HCT116 (cell line): Measurements from ENCODE around the gene MAGEA3. TPM values are rescaled to one million over a fixed set of nuclear protein-coding genes. Genes with fewer than 3 reads are reported as not detected.

Experiments used
- ATAC-seq: fragments of 200-7000 bp; cut with Tn5 transposase; 2 replicates; pipeline ENCODE4 v1.9.1; 2020; ENCODE audit warnings: mild to moderate bottlenecking, moderate library complexity
- BruUV-seq: library from RNA; stranded (reverse); fragments of 400-500 nt; replicated peaks from 2 replicates; lab custom pipeline; 2021; lab: Mats Ljungman, UMichigan
- CTCF ChIA-PET: fragments of 300-600 bp; sonication (Branson Sonifier 250); formaldehyde crosslinking; loops from one replicate; lab custom pipeline; 2021; ENCODE audit warnings: antibody characterized with exemption; lab: Charles Lee
- POLR2A ChIA-PET: fragments of 300-600, 350-600 bp; sonication (Branson Sonifier 250); formaldehyde crosslinking; loops from one replicate; lab custom pipeline; 2021; ENCODE audit warnings: antibody characterized with exemption; lab: Charles Lee
- RAD21 ChIA-PET, 2 experiments: fragments of 300-600 bp; sonication (Branson Sonifier 250); formaldehyde crosslinking; loops; one replicate each; lab custom pipeline; 2023; ENCODE audit warnings: low total read pairs in 2 of 2; ENCODE audit not compliant: uncharacterized antibody in 2 of 2, unreplicated experiment in 2 of 2, low non-redundant PET in 1 of 2; lab: Charles Lee
- DNase-seq: peaks from one replicate; pipeline ENCODE4 v3.0.0-alpha.2; 2010; ENCODE audit warnings: low read depth, low spot score
- H2AFZ ChIP-seq: fragments of 200-600 bp; shearing (Covaris generic), sonication (generic); 2 replicates; pipeline ENCODE4 v1.6.1; 2017; ENCODE audit warnings: low read depth, mixed run types, mixed read lengths, antibody characterized with exemption, low read length; ENCODE audit not compliant: poor library complexity, severe bottlenecking
- H3K27ac ChIP-seq: 2 replicates; pipeline ENCODE4 v1.5.1; 2012; ENCODE audit warnings: low read depth, low read length
- H3K27me3 ChIP-seq: fragments of 200-600 bp; sonication (generic); 2 replicates; pipeline ENCODE4 v1.6.1; 2016; ENCODE audit warnings: mixed run types, low read length, mixed read lengths; ENCODE audit not compliant: insufficient read depth
- H3K36me3 ChIP-seq, 2 experiments: fragments of 200-500 bp in 1 of 2; fragments of 200-600 bp in 1 of 2; sonication (Bioruptor generic) in 1 of 2; sonication (generic) in 1 of 2; 2 replicates each; pipeline versions ENCODE4 v1.5.1 to v1.6.1; 2014 to 2016; ENCODE audit warnings: low read length in 2 of 2, inconsistent platforms in 1 of 2, mixed read lengths in 1 of 2, mixed run types in 1 of 2; ENCODE audit not compliant: insufficient read depth in 2 of 2, control insufficient read depth in 1 of 2
- H3K4me1 ChIP-seq, 2 experiments: fragments of 200-600 bp in 1 of 2; sonication (generic) in 1 of 2; 2 replicates each; pipeline versions ENCODE4 v1.5.1 to v1.6.1; 2012 to 2017; ENCODE audit warnings: low read length in 2 of 2, inconsistent platforms in 1 of 2, mild to moderate bottlenecking in 1 of 2, mixed read lengths in 1 of 2, mixed run types in 1 of 2, moderate library complexity in 1 of 2; ENCODE audit not compliant: insufficient read depth in 2 of 2, control insufficient read depth in 1 of 2
- H3K4me2 ChIP-seq: fragments of 200-600 bp; sonication (generic); 2 replicates; pipeline ENCODE4 v1.6.1; 2017; ENCODE audit warnings: mixed run types, low read length, mixed read lengths
- H3K4me3 ChIP-seq, 2 experiments: fragments of 200-600 bp in 1 of 2; sonication (generic) in 1 of 2; replicated peaks in 1 of 2; 2 replicates each; pipeline ENCODE4 v1.5.1; 2011 to 2016; ENCODE audit warnings: low read length in 2 of 2, control low read depth in 1 of 2, low read depth in 1 of 2, mild to moderate bottlenecking in 1 of 2, mixed read lengths in 1 of 2, mixed run types in 1 of 2
- H3K79me2 ChIP-seq: fragments of 200-600 bp; sonication (generic); 2 replicates; pipeline ENCODE4 v1.6.1; 2017; ENCODE audit warnings: mild to moderate bottlenecking, mixed run types, low read length, moderate library complexity, mixed read lengths; ENCODE audit not compliant: insufficient read depth
- H3K9ac ChIP-seq: fragments of 200-600 bp; sonication (generic); 2 replicates; pipeline ENCODE4 v1.6.1; 2016; ENCODE audit warnings: low read length, mixed read lengths
- H3K9me2 ChIP-seq: fragments of 200-600 bp; sonication (generic), shearing (Covaris generic); 2 replicates; pipeline ENCODE4 v1.6.1; 2017; ENCODE audit warnings: mixed run types, mild to moderate bottlenecking, moderate library complexity; ENCODE audit not compliant: insufficient read depth
- H3K9me3 ChIP-seq, 2 experiments: fragments of 200-500 bp in 1 of 2; fragments of 200-600 bp in 1 of 2; sonication (Bioruptor generic) in 1 of 2; sonication (generic) in 1 of 2; 2 replicates each; pipeline ENCODE4 v1.6.1; 2014 to 2017; ENCODE audit warnings: low read length in 2 of 2, mixed read lengths in 2 of 2, inconsistent platforms in 1 of 2, low read depth in 1 of 2, mild to moderate bottlenecking in 1 of 2, mixed run types in 1 of 2, moderate library complexity in 1 of 2; ENCODE audit not compliant: control insufficient read depth in 1 of 2, insufficient read depth in 1 of 2
- H4K20me1 ChIP-seq: fragments of 200-600 bp; sonication (generic), shearing (Covaris generic); 2 replicates; pipeline ENCODE4 v1.6.1; 2017; ENCODE audit warnings: mixed run types, mild to moderate bottlenecking, moderate library complexity; ENCODE audit not compliant: insufficient read depth
- CBX3 ChIP-seq: IDR thresholded peaks from 2 replicates; pipeline ENCODE4 v1.6.1; 2012; ENCODE audit warnings: low read depth
- EGR1 ChIP-seq: IDR thresholded peaks from 2 replicates; pipeline ENCODE4 v1.6.1; 2012; ENCODE audit warnings: low read depth
- EZH2phosphoT487 ChIP-seq: fragments of 200-600 bp; IDR thresholded peaks from 2 replicates; pipeline ENCODE4 v1.6.1; 2018; ENCODE audit warnings: antibody characterized with exemption, borderline replicate concordance
- FOSL1 ChIP-seq: IDR thresholded peaks from 2 replicates; pipeline ENCODE4 v1.6.1; 2012; ENCODE audit warnings: low read depth
- POLR2AphosphoS5 ChIP-seq: IDR thresholded peaks from 2 replicates; pipeline ENCODE4 v1.6.1; 2011; ENCODE audit warnings: mild to moderate bottlenecking, low read depth, low read length, moderate library complexity
- RAD21 ChIP-seq: IDR thresholded peaks from 2 replicates; pipeline ENCODE4 v1.6.1; 2012; ENCODE audit warnings: low read depth, mild to moderate bottlenecking
- SIN3A ChIP-seq: IDR thresholded peaks from 2 replicates; pipeline ENCODE4 v1.6.1; 2012; ENCODE audit warnings: low read depth
- SP1 ChIP-seq: IDR thresholded peaks from 2 replicates; pipeline ENCODE4 v1.6.1; 2012; ENCODE audit warnings: low read depth
- TCF7L2 ChIP-seq: IDR thresholded peaks from 2 replicates; pipeline ENCODE4 v1.7.0; 2011; ENCODE audit warnings: borderline replicate concordance, inconsistent platforms; ENCODE audit not compliant: insufficient read depth, insufficient read length; ENCODE audit errors: extremely low read depth
- YY1 ChIP-seq: IDR thresholded peaks from 2 replicates; pipeline ENCODE4 v1.6.1; 2011; ENCODE audit warnings: low read length, low read depth, moderate library complexity, mild to moderate bottlenecking; ENCODE audit not compliant: insufficient replicate concordance; ENCODE audit errors: extremely low read depth
- intact Hi-C: fragments of 100-400 bp; cut with micrococcal nuclease; formaldehyde crosslinking; loops from 2 replicates; pipeline ENCODE4 v1.10.0; 2022
- total RNA-seq: library from RNA; stranded (reverse); gene quantifications from one replicate; pipeline ENCODE4 v1.2.1, GENCODE V29; 2021; ENCODE audit not compliant: unreplicated experiment
- TF ChIP-seq, protein P1 (sequence below): IDR thresholded peaks from 2 replicates; pipeline ENCODE4 v1.6.1; 2012; ENCODE audit warnings: low read depth
- TF ChIP-seq, protein P2 (sequence below): IDR thresholded peaks from 2 replicates; pipeline ENCODE4 v1.6.1; 2012

Gene MAGEA3
- total RNA-seq, 1 experiment from 2014 or later = 92.7 TPM

DNA sequence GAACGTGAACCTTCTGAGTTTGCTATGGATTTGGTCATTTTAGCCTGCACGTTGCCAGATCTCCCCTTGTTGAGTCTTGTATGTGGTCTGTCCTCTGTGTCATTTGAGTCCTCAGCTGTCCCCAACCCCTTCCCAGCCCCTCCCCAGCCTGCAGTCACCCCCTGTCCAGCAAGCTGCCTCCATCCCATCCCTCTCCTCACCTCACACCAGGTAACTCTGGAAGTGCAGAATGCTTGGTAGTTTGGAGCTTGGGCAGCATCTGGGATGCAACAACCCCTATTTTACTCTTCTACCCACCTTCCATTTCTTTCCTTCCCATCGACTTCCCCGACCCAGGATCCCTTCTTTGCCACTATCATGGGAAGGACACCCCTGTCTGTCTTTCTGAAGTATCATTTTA, 42.5 kb upstream of the MAGEA3 start:
- H3K4me1 ChIP-seq = no peaks in the 10 kb centered on the region
- no peak for DNase-seq
- BruUV-seq = no TSS peak
- H3K36me3 ChIP-seq = no peaks in the 10 kb centered on the region
- ATAC-seq = no peak
- POLR2A ChIA-PET = no interaction called here
- H2AFZ ChIP-seq = no peak overlapping the region
- H3K9me3 ChIP-seq = no peaks in the 10 kb centered on the region
- no peak overlapping the region for H3K9ac ChIP-seq
- no peak for TF ChIP-seq CBX3
- no peaks in the 10 kb centered on the region for H3K79me2 ChIP-seq
- H3K9me2 ChIP-seq = no peaks in the 10 kb centered on the region
- RAD21 ChIA-PET = no interaction called here
- no peak overlapping the region for H3K4me2 ChIP-seq
- intact Hi-C loops = no loop called here
- no peak overlapping the region for H3K27ac ChIP-seq
- CTCF ChIA-PET = no interaction called here
- H4K20me1 ChIP-seq = no peaks in the 10 kb centered on the region
- H3K4me3 ChIP-seq = no peak overlapping the region
- H3K27me3 ChIP-seq = no peaks in the 10 kb centered on the region

GRCh38 chrX:152656890-152657289, 41.7 kb upstream of the MAGEA3 start:
- no peak overlapping the region for H3K27ac ChIP-seq
- H3K4me1 ChIP-seq = no peaks in the 10 kb centered on the region
- no peaks in the 10 kb centered on the region for H3K27me3 ChIP-seq
- H3K79me2 ChIP-seq = no peaks in the 10 kb centered on the region
- no peak overlapping the region for H3K9ac ChIP-seq
- no peaks in the 10 kb centered on the region for H3K9me2 ChIP-seq
- H3K4me2 ChIP-seq = no peak overlapping the region
- H3K4me3 ChIP-seq = no peak overlapping the region
- ChIA-PET POLR2A (no interaction called here), RAD21 (no interaction called here), CTCF (no interaction called here)
- no peaks in the 10 kb centered on the region for H3K9me3 ChIP-seq
- intact Hi-C loops = no loop called here
- no TSS peak for BruUV-seq
- no peaks in the 10 kb centered on the region for H4K20me1 ChIP-seq
- TF ChIP-seq EGR1 (no peak), SIN3A (no peak), TCF7L2 (no peak), CBX3 (no peak), POLR2AphosphoS5 (no peak), SP1 (no peak), RAD21 (no peak), YY1 (no peak), EZH2phosphoT487 (no peak), FOSL1 (no peak)
- TF ChIP-seq, protein P1, sequence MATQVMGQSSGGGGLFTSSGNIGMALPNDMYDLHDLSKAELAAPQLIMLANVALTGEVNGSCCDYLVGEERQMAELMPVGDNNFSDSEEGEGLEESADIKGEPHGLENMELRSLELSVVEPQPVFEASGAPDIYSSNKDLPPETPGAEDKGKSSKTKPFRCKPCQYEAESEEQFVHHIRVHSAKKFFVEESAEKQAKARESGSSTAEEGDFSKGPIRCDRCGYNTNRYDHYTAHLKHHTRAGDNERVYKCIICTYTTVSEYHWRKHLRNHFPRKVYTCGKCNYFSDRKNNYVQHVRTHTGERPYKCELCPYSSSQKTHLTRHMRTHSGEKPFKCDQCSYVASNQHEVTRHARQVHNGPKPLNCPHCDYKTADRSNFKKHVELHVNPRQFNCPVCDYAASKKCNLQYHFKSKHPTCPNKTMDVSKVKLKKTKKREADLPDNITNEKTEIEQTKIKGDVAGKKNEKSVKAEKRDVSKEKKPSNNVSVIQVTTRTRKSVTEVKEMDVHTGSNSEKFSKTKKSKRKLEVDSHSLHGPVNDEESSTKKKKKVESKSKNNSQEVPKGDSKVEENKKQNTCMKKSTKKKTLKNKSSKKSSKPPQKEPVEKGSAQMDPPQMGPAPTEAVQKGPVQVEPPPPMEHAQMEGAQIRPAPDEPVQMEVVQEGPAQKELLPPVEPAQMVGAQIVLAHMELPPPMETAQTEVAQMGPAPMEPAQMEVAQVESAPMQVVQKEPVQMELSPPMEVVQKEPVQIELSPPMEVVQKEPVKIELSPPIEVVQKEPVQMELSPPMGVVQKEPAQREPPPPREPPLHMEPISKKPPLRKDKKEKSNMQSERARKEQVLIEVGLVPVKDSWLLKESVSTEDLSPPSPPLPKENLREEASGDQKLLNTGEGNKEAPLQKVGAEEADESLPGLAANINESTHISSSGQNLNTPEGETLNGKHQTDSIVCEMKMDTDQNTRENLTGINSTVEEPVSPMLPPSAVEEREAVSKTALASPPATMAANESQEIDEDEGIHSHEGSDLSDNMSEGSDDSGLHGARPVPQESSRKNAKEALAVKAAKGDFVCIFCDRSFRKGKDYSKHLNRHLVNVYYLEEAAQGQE = no peak
- TF ChIP-seq, protein P2, sequence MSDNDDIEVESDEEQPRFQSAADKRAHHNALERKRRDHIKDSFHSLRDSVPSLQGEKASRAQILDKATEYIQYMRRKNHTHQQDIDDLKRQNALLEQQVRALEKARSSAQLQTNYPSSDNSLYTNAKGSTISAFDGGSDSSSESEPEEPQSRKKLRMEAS = no peak
- ATAC-seq (no peak), DNase-seq (no peak)
- no peaks in the 10 kb centered on the region for H3K36me3 ChIP-seq
- H2AFZ ChIP-seq = no peak overlapping the region
